ENCODE results near the gene INO80D.
"Not testable (repeated sequence)": the region's sequence is repeated elsewhere in the genome, so short reads cannot be mapped to it uniquely, and the experiment has no call there.

Gene INO80D

DNA sequence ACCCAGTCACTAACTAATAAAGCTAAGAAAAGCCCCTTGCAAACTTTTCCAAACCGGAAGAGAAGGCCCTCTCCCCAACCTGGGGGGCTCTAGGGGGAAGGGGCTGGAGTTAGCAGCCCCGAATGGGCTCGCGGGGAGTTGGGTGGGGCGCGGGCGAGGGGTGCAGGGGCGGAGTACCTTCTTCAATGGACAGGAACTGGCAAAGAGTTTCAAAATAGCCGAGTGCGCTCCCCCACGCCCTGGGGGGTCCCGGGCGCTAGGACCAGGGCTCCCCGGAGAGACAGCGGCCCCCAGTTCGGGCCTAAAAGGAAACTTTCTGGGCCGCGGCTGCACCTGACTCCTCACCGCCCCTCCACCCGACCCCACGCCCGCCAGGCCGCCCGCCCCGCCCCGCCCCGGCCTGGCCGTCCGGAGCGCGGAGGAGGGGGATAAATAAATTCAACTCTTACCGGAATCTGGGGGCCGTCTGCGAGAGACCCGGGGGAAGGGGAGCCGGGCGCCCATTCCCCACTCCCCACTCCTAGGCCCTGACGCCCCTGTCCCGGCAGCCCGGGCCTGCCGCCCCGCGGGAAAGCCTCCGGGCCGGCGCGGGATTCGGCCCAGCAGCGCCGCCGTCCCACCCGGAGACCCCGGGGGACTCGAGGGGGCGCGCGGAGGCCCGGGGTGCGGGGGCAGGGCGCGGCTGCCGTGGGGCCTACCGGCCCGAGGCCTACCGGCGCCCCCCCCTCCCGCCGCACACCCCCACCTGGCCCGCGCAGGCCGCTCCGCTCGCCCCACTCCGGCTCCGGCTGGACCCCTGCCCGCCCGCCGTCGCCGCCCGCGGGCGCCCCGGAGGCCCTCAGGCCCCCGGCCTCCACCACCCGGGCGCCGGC lies 868 bp downstream of the INO80D start:
- in situ Hi-C loops (cut with MboI; ENCODE audit: low sequenced_read_pairs) = no loop called here

DNA sequence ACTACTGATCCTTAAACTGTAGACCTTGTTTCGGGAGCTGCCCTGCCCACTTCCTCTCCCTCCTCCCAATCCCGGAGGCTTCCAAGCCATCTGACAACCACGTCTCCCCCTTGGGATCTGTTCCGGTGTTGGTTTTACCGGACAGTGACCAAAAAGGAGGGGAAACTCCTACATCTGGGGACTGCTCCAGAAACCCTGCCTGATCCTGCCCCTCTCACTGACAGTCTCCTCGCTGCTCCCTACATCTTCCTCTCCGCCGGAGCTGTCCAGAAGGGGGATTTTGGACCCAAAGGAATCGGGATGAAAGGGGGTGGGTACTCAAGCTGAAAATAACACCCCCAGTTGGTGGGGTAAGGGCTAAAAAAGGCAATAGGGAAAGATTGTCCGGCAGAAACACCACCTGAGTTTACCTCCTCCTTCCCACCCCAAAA lies 1.5 kb downstream of the INO80D start:
- in situ Hi-C loops (cut with MboI; ENCODE audit: low sequenced_read_pairs) = no loop called here

DNA sequence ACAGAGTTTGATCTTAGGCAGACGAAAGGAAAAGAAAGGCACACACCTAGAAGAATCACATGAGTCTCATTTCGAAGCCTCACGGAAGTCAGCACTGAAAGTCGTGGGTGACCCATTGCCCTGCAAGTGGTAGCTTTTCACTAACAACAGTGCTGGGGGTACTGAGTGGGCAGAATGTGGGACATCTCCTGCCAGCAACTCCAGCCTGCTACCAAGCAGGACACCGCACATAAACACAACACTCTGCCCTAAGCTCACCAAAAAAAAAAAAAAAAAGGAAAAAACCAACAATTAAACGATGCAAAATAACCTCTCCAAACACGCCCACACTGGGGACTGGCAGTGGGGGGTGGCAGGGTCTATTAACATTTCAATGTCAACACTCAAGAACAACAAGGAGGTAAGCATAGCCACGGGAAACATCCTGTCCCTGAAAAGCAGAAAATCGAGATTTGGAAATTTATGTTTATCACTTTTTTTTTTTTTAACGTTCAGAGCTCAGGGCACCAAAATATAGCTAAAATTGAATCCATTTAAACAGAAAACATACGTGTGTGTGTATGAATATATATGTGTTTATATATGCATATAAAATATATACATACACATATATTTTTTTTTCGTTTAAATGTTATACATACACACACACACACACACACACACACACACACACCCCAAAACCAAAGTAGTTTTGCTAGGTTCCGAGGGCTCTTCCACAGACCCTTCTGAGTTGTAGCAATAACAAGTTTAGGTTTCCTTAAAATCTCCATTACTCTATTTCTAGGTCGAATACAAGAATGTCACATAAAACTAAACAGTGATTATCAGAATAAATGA lies 2.2 kb downstream of the INO80D start:
- in situ Hi-C loops (cut with MboI; ENCODE audit: low sequenced_read_pairs) = no loop called here

DNA sequence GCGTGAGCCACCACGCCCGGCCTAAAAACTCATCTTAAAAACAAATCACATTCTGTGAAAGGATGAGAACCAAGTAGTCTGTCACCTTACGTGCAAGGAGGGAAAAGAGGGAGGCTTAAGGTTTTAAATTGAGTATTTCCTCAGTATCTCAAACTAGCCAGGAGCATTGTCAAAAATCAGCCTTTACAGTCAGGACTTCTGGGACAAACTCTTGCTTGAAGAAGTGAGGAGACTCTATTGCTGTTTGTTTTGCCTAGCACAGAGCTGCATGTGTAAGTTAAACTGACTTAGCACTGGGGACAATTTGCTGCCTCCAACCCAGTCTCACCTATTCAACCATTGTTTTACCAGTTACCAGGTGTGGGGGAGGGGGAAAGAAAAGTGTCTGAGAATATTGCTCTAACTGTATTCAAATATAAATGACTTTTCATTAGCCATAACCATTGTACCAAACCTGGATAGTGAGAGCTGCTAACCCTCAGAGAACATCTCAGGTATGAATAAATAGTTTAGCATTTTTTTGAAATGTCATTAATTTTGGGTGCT lies 3.6 kb downstream of the INO80D start:
- in situ Hi-C loops (cut with MboI; ENCODE audit: low sequenced_read_pairs) = no loop called here

DNA sequence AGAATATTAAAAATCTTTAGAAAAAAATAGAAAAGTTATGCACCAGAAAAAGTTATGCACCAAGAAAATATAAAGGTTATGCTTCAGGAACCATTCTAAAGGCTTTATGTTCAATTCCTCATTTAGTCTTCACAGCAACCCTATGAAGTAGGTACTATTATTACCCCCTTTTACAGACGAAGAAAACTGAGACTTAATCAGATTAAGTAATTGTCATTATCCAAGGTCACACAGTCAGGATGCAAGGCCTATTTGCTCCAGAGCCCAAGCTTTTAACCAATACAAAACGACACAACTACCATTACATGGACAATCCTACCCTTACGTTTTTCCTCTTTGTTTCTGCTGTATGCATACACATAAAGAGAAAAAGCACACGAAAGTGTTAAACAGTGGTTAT lies 5.0 kb downstream of the INO80D start:
- in situ Hi-C loops (cut with MboI; ENCODE audit: low sequenced_read_pairs) = no loop called here

DNA sequence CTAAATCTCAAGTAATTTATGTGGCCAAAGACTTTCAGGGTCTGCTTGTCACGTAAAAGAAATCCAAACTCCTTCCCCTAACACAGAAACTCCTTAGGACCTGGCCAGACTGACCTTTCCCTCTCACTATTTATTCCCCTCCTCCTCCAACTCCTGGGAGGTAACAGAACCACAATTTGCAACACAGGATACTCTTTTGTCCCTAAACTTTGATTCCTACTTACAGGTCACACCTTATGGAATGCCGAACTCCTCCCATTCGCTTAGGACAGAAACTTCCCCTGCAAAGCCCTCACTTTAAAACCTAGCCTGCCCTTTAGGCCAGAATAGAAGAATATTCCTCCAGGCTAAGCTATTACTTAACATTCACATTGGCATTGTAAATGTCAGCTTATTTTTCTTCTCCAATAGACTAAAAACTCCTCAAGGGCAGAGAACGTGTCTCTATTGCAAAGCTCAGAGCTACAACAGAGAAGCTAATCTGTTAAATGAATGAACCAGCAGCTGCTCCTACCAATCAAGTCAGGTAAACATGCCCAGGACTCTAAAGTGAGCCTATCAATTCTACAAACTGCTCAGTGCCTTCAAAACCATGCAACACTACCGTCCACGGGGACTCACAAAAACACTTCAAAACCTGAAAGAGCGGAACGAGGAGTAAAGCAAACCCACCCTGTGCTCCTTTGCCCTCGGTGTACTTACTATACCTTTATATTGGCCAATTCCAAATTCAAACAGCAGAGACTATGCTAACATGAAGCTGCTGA lies 6.1 kb downstream of the INO80D start:
- in situ Hi-C loops (cut with MboI; ENCODE audit: low sequenced_read_pairs) = no loop called here

DNA sequence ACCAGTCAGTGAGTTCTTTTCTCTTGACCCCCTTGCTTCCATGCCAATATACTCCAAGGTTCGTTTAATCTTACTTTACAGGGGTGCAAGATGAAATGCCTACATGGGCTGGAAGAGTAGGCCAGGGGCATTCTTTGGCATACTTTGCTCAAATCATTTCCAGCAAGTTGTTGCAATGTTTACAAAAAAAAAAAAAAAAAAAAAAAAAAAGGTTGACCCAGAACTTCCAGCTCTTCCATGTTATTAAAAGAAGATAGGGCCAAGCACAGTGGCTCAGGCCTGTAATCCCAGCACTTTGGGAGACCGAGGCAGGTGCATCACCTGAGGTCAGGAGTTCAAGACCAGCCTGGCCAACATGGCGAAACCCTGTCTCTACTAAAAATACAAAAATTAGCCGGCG lies 8.1 kb downstream of the INO80D start:
- in situ Hi-C loops (cut with MboI; ENCODE audit: low sequenced_read_pairs) = not testable (repeated sequence)

DNA sequence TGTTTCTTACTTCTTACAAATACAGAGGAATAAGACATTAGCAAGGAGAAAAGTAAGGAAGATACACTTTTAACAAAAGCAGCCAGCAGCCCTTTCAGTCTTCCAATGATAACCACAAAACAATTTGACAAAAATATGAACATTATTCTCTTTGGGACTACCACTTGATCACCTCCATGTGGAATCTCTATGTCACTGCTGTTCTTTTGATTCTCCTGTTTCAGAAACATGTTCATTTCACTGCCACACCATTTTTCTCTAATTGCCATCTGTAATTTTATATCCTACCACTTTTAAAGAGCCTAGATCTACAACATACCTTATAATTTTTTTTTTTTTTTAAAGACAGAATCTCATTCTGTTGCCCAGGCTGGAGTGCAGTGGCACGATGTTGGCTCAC lies 10.9 kb downstream of the INO80D start:
- in situ Hi-C loops (cut with MboI; ENCODE audit: low sequenced_read_pairs) = no loop called here

DNA sequence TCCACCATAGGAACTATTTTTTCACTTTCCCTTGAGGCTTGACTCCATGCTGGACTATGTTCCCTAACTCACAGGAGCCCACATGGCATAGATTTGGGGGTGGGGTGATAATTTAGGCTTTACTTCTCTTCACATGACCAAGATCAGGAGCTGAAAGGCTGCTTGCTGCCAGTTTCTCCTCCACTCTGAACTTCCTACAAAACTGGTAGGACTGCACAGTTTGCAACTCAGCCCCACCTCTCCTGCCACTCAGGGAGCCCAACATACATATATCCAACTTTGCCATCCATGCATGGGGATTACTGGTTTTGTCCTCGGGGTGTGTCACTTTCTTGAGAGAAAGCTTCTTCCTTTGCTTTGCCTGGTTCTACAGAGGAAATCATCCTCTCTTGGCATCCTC lies 14.2 kb downstream of the INO80D start:
- in situ Hi-C loops (cut with MboI; ENCODE audit: low sequenced_read_pairs) = no loop called here

DNA sequence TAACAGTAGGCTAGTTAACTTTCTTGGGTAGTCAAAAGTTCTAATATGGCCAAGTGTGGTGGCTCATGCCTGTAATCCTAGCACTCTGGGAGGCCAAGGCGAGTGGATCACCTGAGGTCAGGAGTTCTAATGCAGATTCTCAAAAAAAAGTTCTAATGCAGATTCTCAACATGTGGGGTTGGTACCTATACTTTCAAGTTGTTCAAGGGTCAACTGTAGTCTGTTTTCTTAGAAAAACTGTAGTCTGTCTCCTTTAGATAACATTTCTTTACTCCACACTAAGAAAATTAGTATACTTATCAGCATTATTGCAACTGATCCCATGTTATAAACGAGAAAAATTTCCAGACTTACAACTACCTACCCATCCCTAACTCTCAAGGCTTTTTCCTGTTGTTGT lies 16.6 kb downstream of the INO80D start:
- in situ Hi-C loops (cut with MboI; ENCODE audit: low sequenced_read_pairs) = no loop called here

DNA sequence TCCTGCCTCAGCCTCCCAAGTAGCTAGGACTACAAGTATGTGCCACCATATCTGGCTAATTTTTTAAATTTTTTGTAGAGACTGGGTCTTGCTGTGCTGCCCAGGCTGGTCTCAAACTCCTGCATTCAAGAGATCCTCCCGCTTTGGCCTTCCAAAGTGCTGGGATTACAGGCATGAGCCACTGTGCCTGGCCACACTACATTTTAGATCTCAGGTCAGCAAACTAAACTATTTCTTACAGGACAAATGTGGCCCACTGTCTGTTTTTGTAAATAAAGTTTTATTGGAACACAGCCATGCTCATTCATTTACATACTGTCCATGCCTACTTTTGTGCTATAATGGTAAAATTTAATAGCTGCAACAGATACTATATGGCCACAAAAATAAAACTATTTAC lies 17.8 kb downstream of the INO80D start:
- in situ Hi-C loops (cut with MboI; ENCODE audit: low sequenced_read_pairs) = no loop called here

DNA sequence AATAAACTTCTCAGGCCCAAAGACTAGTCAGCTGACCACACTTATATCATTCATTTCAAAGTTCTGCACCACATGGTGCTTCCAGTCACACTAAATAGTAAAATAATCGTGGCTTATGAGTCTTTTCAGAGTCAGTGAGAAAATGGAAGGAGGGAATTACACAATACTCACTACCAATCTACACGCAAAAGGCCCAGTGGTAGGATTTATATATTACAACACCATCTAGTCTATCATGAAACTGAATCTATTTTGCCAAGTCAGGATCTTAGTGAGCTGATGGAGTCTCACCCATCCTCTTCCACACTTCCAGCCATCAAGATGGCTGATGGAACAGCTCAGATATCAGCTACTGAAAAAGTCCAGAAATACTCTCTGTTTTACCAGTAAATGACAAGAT lies 21.9 kb downstream of the INO80D start:
- in situ Hi-C loops (cut with MboI; ENCODE audit: low sequenced_read_pairs) = no loop called here

DNA sequence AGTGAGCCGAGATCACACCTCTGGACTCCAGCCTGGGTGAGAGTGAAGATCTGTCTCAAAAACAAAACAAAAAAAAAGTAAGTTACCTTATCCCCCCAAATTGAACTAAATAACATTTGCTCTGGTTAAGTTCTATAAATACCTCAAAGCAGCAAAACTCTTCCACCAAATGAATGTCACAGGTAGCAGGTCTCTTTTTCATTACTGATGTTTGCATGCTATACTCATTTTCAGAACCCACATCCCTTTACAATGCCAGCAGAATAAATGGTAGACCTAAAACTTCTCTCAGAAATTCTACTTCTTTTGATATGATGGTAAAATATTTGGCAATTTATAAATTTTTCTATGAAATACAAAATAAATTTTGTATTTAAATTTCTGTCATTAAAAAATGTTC lies 22.3 kb downstream of the INO80D start:
- in situ Hi-C loops (cut with MboI; ENCODE audit: low sequenced_read_pairs) = no loop called here

DNA sequence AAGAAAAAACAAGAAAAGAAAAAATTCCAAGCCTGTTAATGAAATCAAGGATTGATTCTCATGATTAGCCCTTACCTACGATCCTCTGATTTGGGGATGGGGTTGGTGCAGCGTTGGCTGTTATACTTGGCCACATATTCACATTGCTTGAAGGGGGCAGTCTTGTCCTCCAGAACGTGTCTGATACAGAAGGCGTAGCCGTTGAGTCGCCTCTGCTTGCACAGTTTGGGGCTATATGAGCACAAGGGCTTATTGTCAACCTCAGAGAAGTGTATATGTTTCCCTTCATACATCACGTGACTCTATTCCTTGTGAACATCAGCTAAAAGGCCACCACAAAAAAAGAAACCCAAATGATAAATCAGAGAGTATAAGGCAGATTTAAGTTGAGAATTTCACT lies 23.2 kb downstream of the INO80D start:
- in situ Hi-C loops (cut with MboI; ENCODE audit: low sequenced_read_pairs) = no loop called here

DNA sequence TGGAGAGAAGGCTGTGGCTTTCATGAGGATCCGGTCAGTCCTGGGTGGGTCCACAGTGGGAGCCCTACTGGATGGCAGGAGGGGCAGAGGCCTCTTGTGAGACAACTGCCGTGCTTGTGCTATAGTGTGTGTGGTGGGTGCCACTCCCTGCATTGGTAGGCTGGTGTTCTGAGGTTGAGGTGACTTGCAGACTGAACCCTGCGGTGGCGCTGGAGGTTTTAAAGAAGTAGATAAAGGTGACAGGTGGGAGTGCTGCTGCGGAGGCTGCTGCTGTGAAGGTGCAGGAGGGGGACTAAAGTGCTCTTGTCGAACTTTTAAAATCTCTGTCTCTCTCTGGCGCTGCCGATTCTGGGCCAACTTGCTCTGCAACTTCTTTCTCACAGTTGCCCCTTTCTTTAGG lies 29.7 kb downstream of the INO80D start:
- in situ Hi-C loops (cut with MboI; ENCODE audit: low sequenced_read_pairs) = no loop called here

DNA sequence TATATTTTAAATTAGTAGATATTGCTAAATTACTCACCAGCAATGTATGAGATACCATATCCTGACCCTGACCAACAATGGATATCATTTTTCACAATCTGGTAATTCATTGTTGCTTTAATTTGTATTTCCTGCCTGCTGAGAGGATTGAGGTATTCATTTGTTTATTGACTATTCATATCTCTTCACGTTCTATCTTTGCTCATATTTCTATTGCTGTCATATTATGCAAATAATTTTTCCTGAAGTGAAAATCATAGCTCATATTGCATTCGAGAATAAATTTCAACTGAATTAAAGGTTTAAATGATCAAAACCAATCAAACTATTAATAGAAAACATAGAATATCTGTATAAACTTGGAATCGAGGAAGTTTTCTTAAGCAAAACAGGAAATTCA lies 31.0 kb downstream of the INO80D start:
- in situ Hi-C loops (cut with MboI; ENCODE audit: low sequenced_read_pairs) = no loop called here

DNA sequence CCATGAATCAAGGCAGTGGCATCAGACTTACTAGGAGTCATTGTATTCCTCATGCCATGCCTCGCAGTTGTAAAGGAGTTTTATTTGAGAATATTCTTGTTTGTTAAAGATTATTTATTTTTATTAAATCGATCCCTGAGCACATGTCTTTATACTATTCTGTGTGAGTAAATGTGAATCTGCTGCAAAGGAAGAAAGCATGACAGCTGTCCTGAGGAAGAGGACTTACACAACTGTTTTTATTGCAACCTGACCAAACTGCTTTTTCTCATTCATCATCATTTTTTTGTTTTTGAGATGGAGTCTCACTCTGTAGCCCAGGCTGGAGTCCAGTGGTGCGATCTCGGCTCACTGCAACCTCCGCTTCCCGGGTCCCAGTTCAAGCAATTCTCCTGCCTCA lies 34.1 kb downstream of the INO80D start:
- in situ Hi-C loops (cut with MboI; ENCODE audit: low sequenced_read_pairs) = no loop called here

DNA sequence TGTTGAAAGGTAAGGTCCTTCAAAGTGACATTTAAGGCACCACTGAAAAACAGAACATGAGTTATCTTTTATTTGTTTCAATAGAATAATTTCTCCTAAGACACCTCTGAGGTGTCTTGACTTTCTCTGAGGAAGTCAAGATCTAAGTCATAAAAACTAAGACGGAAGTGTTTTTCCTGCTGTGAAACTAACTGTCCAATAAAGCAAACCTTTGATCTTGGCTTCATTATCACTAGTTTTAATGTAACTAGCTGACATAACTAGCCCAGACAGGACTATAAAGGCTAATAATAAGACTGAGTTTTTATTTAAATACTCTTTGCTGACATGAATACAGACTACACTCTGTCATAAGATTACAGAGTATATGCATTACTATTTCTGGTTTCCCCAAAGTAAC lies 36.6 kb downstream of the INO80D start:
- in situ Hi-C loops (cut with MboI; ENCODE audit: low sequenced_read_pairs) = no loop called here

DNA sequence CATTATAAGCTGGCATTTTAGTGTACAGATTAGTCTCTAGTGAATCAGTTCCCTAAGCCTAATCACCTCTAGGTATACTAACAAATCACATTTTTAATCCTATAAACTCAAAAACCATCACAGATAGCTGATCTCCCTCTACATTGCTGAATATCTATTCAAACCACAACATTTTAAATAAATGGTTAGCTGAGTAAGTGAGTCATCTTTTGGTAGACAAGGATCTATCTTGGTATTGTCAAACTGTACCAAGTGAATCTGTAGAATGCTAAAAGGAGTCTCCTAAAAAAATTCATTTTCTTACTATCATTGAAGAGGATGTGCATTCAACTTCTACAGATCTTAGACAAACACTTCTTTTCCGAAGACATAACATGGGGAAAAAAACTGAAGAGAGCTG lies 40.7 kb downstream of the INO80D start:
- in situ Hi-C loops (cut with MboI; ENCODE audit: low sequenced_read_pairs) = no loop called here

DNA sequence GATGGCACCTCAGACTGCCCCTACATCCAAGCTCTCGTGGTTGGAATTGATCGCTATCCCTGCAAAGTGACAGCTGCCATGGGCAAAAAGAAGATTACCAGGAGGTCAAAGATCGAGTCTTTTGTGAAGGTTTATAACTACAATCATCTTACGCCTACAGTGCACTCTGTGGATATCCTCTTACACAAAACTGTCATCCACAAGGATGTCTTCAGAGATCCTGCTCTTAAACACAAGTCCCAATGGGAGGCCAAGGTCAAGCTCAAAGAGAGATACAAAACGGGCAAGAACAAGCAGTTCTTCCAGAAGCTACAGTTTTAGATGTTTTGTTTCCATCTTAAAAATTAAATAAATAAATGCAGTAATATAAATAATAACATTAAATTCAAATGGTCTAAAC lies 45.4 kb downstream of the INO80D start:
- in situ Hi-C loops (cut with MboI; ENCODE audit: low sequenced_read_pairs) = no loop called here

DNA sequence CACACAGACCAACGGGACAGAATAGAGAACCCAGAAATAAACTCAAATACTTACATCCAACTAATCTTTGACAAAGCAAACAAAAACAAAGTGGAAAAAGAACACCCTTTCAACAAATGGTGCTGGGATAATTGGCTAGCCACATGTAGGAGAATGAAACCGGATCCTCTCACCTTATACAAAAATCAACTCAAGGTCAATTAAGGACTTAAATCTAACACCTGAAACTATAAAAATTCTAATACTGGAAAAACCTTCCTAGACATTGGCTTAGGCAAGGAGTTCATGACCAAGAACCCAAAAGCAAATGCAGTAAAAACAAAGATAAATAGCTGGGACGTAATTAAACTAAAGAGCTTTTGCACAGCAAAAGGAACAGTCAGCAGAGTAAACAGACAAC lies 50.6 kb downstream of the INO80D start:
- in situ Hi-C loops (cut with MboI; ENCODE audit: low sequenced_read_pairs) = not testable (repeated sequence)

Measured in hTERT RPE-1 (cell line).